ENCODE measurements around the gene CEMIP. TPM values are rescaled to one million over a fixed set of nuclear protein-coding genes. Genes with fewer than 3 reads are reported as not detected.
A peak's percentile ranks its signal among the peaks of the same experiment; 100 is the strongest.

The CEMIP gene
- total and polyA plus RNA-seq, 2 experiments from 2014 or later, result 2.3 to 4.4 TPM

GRCh38 chr15:80834402-80834801 lies 55.2 kb downstream of the CEMIP start:
- H2AFZ ChIP-seq, result no peak overlapping the region
- H3K79me2 ChIP-seq, result no peaks in the 10 kb centered on the region
- peaks cover 2% of the 10 kb centered on the region for H3K4me1 ChIP-seq (ENCODE audit: insufficient read depth)
- no peaks in the 10 kb centered on the region for H3K36me3 ChIP-seq (replicated peaks; ENCODE audit: insufficient read depth, low read depth)
- DNase-seq (ENCODE audit: low spot score), result no peak
- H3K4me2 ChIP-seq, result no peak overlapping the region
- no peak overlapping the region for H3K27ac ChIP-seq
- no peak overlapping the region for H3K4me3 ChIP-seq
- 46% methylated on average over 2 of the region's 2 CpGs for WGBS (ENCODE audit: low lambda C conversion rate, missing lambda C conversion rate)
- no peaks in the 10 kb centered on the region for H3K9me3 ChIP-seq (ENCODE audit: low read depth)
- no peaks in the 10 kb centered on the region for H3K27me3 ChIP-seq
- no peaks in the 10 kb centered on the region for H4K20me1 ChIP-seq (ENCODE audit: insufficient read depth, poor library complexity, severe bottlenecking)
- H3K9me2 ChIP-seq (replicated peaks; ENCODE audit: insufficient read depth), result no peaks in the 10 kb centered on the region
- TF ChIP-seq EZH2phosphoT487 (IDR thresholded peaks at IDR 0.05; ENCODE audit: low read depth, severe bottlenecking, unreplicated experiment) (peak; percentile 46), EZH2 (IDR thresholded peaks at IDR 0.05; ENCODE audit: borderline replicate concordance) (no peak)

GRCh38 chr15:80834906-80835305 lies 55.7 kb downstream of the CEMIP start:
- Histone ChIP-seq H3K27ac (no peak overlapping the region), H3K79me2 (no peaks in the 10 kb centered on the region), H3K4me2 (no peak overlapping the region), H3K36me3 (replicated peaks; ENCODE audit: insufficient read depth, low read depth) (no peaks in the 10 kb centered on the region), H2AFZ (no peak overlapping the region), H3K9me2 (replicated peaks; ENCODE audit: insufficient read depth) (no peaks in the 10 kb centered on the region), H3K9me3 (ENCODE audit: low read depth) (no peaks in the 10 kb centered on the region), H3K4me3 (no peak overlapping the region), H4K20me1 (ENCODE audit: insufficient read depth, poor library complexity, severe bottlenecking) (no peaks in the 10 kb centered on the region), H3K4me1 (ENCODE audit: insufficient read depth) (peaks cover 7% of the 10 kb centered on the region), H3K27me3 (no peaks in the 10 kb centered on the region)
- DNase-seq (ENCODE audit: low spot score), result no peak
- WGBS (ENCODE audit: low lambda C conversion rate, missing lambda C conversion rate), result 93% methylated on average over 1 of the region's 1 CpG
- TF ChIP-seq CTCF (IDR thresholded peaks at IDR 0.05; ENCODE audit: poor library complexity) (no peak), EZH2phosphoT487 (IDR thresholded peaks at IDR 0.05; ENCODE audit: low read depth, severe bottlenecking, unreplicated experiment) (no peak), EZH2 (IDR thresholded peaks at IDR 0.05; ENCODE audit: borderline replicate concordance) (no peak)

GRCh38 chr15:80835336-80835735 lies 56.2 kb downstream of the CEMIP start:
- H3K36me3 ChIP-seq (replicated peaks; ENCODE audit: insufficient read depth, low read depth), result no peaks in the 10 kb centered on the region
- TF ChIP-seq EZH2 (IDR thresholded peaks at IDR 0.05; ENCODE audit: borderline replicate concordance) (no peak), CTCF (IDR thresholded peaks at IDR 0.05; ENCODE audit: poor library complexity) (no peak), EZH2phosphoT487 (IDR thresholded peaks at IDR 0.05; ENCODE audit: low read depth, severe bottlenecking, unreplicated experiment) (no peak)
- no peak for DNase-seq (ENCODE audit: low spot score)
- no peak overlapping the region for H3K4me3 ChIP-seq
- H3K79me2 ChIP-seq, result no peaks in the 10 kb centered on the region
- H3K9me3 ChIP-seq (ENCODE audit: low read depth), result no peaks in the 10 kb centered on the region
- H2AFZ ChIP-seq, result no peak overlapping the region
- WGBS (ENCODE audit: low lambda C conversion rate, missing lambda C conversion rate), result 57% methylated on average over 4 of the region's 4 CpGs
- no peak overlapping the region for H3K4me2 ChIP-seq
- H3K27ac ChIP-seq, result no peak overlapping the region
- H3K27me3 ChIP-seq, result no peaks in the 10 kb centered on the region
- H3K4me1 ChIP-seq (ENCODE audit: insufficient read depth), result peaks cover 8% of the 10 kb centered on the region
- H3K9me2 ChIP-seq (replicated peaks; ENCODE audit: insufficient read depth), result no peaks in the 10 kb centered on the region
- no peaks in the 10 kb centered on the region for H4K20me1 ChIP-seq (ENCODE audit: insufficient read depth, poor library complexity, severe bottlenecking)

GRCh38 chr15:80836223-80836622 lies 57.1 kb downstream of the CEMIP start:
- WGBS (ENCODE audit: low lambda C conversion rate, missing lambda C conversion rate), result 54% methylated on average over 9 of the region's 9 CpGs
- H3K4me1 ChIP-seq (ENCODE audit: insufficient read depth), result peaks cover 8% of the 10 kb centered on the region
- no peak overlapping the region for H2AFZ ChIP-seq
- H3K27me3 ChIP-seq, result no peaks in the 10 kb centered on the region
- H4K20me1 ChIP-seq (ENCODE audit: insufficient read depth, poor library complexity, severe bottlenecking), result no peaks in the 10 kb centered on the region
- H3K9me3 ChIP-seq (ENCODE audit: low read depth), result no peaks in the 10 kb centered on the region
- H3K27ac ChIP-seq, result no peak overlapping the region
- no peaks in the 10 kb centered on the region for H3K9me2 ChIP-seq (replicated peaks; ENCODE audit: insufficient read depth)
- H3K4me2 ChIP-seq, result no peak overlapping the region
- no peaks in the 10 kb centered on the region for H3K79me2 ChIP-seq
- no peak for TF ChIP-seq EZH2 (IDR thresholded peaks at IDR 0.05; ENCODE audit: borderline replicate concordance)
- TF ChIP-seq EZH2phosphoT487 (IDR thresholded peaks at IDR 0.05; ENCODE audit: low read depth, severe bottlenecking, unreplicated experiment), result no peak
- TF ChIP-seq CTCF (IDR thresholded peaks at IDR 0.05; ENCODE audit: poor library complexity), result no peak
- H3K36me3 ChIP-seq (replicated peaks; ENCODE audit: insufficient read depth, low read depth), result no peaks in the 10 kb centered on the region
- no peak for DNase-seq (ENCODE audit: low spot score)
- no peak overlapping the region for H3K4me3 ChIP-seq
